Measurements from ENCODE around the gene SEPTIN8. TPM values are rescaled to one million over a fixed set of nuclear protein-coding genes. Genes with fewer than 3 reads are reported as not detected.

SEPTIN8 gene
- total RNA-seq, 1 donor from 2014 or later = 33.4 TPM

GRCh38 chr5:132785365-132785764 lies 8.3 kb upstream of the SEPTIN8 start:
- DNase-seq (ENCODE audit: low spot score) = peak; percentile 4

- DNase-seq (ENCODE audit: low spot score) = peak; percentile 51
These were observed 5.1 kb upstream of the SEPTIN8 start for GRCh38 chr5:132782101-132782500.

- DNase-seq (ENCODE audit: low spot score) = no peak
These were observed 4.0 kb upstream of the SEPTIN8 start for GRCh38 chr5:132781029-132781428.

GRCh38 chr5:132780577-132780976 lies 3.5 kb upstream of the SEPTIN8 start:
- DNase-seq (ENCODE audit: low spot score) = no peak

- DNase-seq (ENCODE audit: low spot score) = peak; percentile 4
These were observed 2.9 kb upstream of the SEPTIN8 start for GRCh38 chr5:132779961-132780360.

- no peak for DNase-seq (ENCODE audit: low spot score)
These were observed 1.8 kb upstream of the SEPTIN8 start for GRCh38 chr5:132778856-132779255.

- DNase-seq (ENCODE audit: low spot score) = peak; percentile 33
These were observed 1.1 kb upstream of the SEPTIN8 start for GRCh38 chr5:132778129-132778528.

- DNase-seq (ENCODE audit: low spot score) = no peak
These were observed 166 bp downstream of the SEPTIN8 start for GRCh38 chr5:132776938-132777208.

- DNase-seq (ENCODE audit: low spot score) = peak; percentile 79
These were observed 705 bp downstream of the SEPTIN8 start for GRCh38 chr5:132776131-132776937.

GRCh38 chr5:132775476-132775961 lies 1.5 kb downstream of the SEPTIN8 start:
- DNase-seq (ENCODE audit: low spot score) = peak; percentile 18

GRCh38 chr5:132774896-132775295 lies 2.1 kb downstream of the SEPTIN8 start:
- DNase-seq (ENCODE audit: low spot score) = peak; percentile 87

GRCh38 chr5:132774406-132774805 lies 2.6 kb downstream of the SEPTIN8 start:
- peak; percentile 67 for DNase-seq (ENCODE audit: low spot score)

- DNase-seq (ENCODE audit: low spot score) = peak; percentile 67
These were observed 3.3 kb downstream of the SEPTIN8 start for GRCh38 chr5:132773601-132774355.

GRCh38 chr5:132773114-132773513 lies 3.9 kb downstream of the SEPTIN8 start:
- no peak for DNase-seq (ENCODE audit: low spot score)

- peak; percentile 80 for DNase-seq (ENCODE audit: low spot score)
These were observed 4.6 kb downstream of the SEPTIN8 start for GRCh38 chr5:132772291-132773070.

GRCh38 chr5:132771503-132771998 lies 5.5 kb downstream of the SEPTIN8 start:
- peak; percentile 68 for DNase-seq (ENCODE audit: low spot score)

- DNase-seq (ENCODE audit: low spot score) = peak; percentile 82
These were observed 6.4 kb downstream of the SEPTIN8 start for GRCh38 chr5:132770476-132771159.

- no peak for DNase-seq (ENCODE audit: low spot score)
These were observed 8.6 kb downstream of the SEPTIN8 start for GRCh38 chr5:132768485-132768868.

- DNase-seq (ENCODE audit: low spot score) = peak; percentile 51
These were observed 9.9 kb downstream of the SEPTIN8 start for GRCh38 chr5:132767150-132767549.

- peak; percentile 87 for DNase-seq (ENCODE audit: low spot score)
These were observed 10.3 kb downstream of the SEPTIN8 start for GRCh38 chr5:132766806-132767055.

Measured in mesenteric fat pad (tissue), 1 donor.